Measurements from ENCODE around the gene CLK1.

- TF ChIP-seq POLR2A (IDR thresholded peaks at IDR 0.05; ENCODE audit: low read length): no peak
- no peak for TF ChIP-seq GATA1 (IDR thresholded peaks at IDR 0.05; ENCODE audit: low read depth, low read length)
Measured at GRCh38 chr2:200851398-200852248, 12.8 kb downstream of the CLK1 start.

Measured in erythroblast (primary cell).